ENCODE measurements around the gene IQCN. TPM values are rescaled to one million over a fixed set of nuclear protein-coding genes. Genes with fewer than 3 reads are reported as not detected.
A peak's percentile ranks its signal among the peaks of the same experiment; 100 is the strongest.

Gene IQCN
- total RNA-seq, 4 donors from 2014 or later: 0.23 to 3.1 (median 0.96) TPM

- no peak overlapping the region for H3K4me3 ChIP-seq
- peaks cover 12 to 76% (median 14%) of the 10 kb centered on the region in 4 donors for H3K27me3 ChIP-seq
- TF ChIP-seq POLR2A (IDR thresholded peaks at IDR 0.05): no peak
- TF ChIP-seq CTCF (IDR thresholded peaks at IDR 0.05): no peak
- H3K4me1 ChIP-seq: peaks cover 10 to 39% (median 21%) of the 10 kb centered on the region in 3 donors
- WGBS, 2 donors: 71 to 78% methylated on average over 11 to 14 of the region's 18 CpGs
- no peak for DNase-seq
- no peak overlapping the region for H3K27ac ChIP-seq
- no peaks in the 10 kb centered on the region for H3K36me3 ChIP-seq
- no peaks in the 10 kb centered on the region for H3K9me3 ChIP-seq
- intact Hi-C loops (cut with DNase I): no loop called here
These were observed 47.1 kb downstream of the IQCN start for GRCh38 chr19:18226956-18227780.

- Histone ChIP-seq H3K4me1 (peaks cover 10 to 33% (median 23%) of the 10 kb centered on the region in 3 donors), H3K4me3 (peak within 1 kb of the TSS in 2 of 4 donors; percentile 33 to 65), H3K27ac (peak within 1 kb of the TSS in 3 of 4 donors; percentile 44 to 68 (median 67)), H3K9me3 (no peaks in the 10 kb centered on the region), H3K36me3 (no peaks in the 10 kb centered on the region), H3K27me3 (peaks cover 11 to 76% (median 13%) of the 10 kb centered on the region in 4 donors)
- no peak for DNase-seq
- intact Hi-C loops (cut with DNase I): no loop called here
- 9 to 11% methylated on average over 19 to 20 of the region's 51 CpGs for WGBS, 2 donors
- TF ChIP-seq CTCF (IDR thresholded peaks at IDR 0.05) (no peak), POLR2A (IDR thresholded peaks at IDR 0.05) (no peak)
These were observed 48.4 kb downstream of the IQCN start, which contains the start of gene PDE4C for GRCh38 chr19:18225702-18226468. Gene PDE4C (minus strand): TSS chr19:18226438. CDS start chr19:18226415, 23 bp downstream.

GRCh38 chr19:18225355-18225701, 48.9 kb downstream of the IQCN start:
- Histone ChIP-seq H3K4me1 (peaks cover 10 to 38% (median 24%) of the 10 kb centered on the region in 3 donors), H3K9me3 (no peaks in the 10 kb centered on the region), H3K36me3 (no peaks in the 10 kb centered on the region), H3K27me3 (peaks cover 11 to 76% (median 13%) of the 10 kb centered on the region in 4 donors), H3K4me3 (peak overlapping the region in 2 of 4 donors; percentile 33 to 65), H3K27ac (peak overlapping the region in 3 of 4 donors; percentile 44 to 68 (median 67))
- no peak for DNase-seq
- intact Hi-C loops (cut with DNase I): no loop called here
- TF ChIP-seq POLR2A (IDR thresholded peaks at IDR 0.05) (no peak), CTCF (IDR thresholded peaks at IDR 0.05) (no peak)
- 25 to 40% methylated on average over 3 to 6 of the region's 16 CpGs for WGBS, 2 donors

GRCh38 chr19:18224525-18225354, 49.5 kb downstream of the IQCN start:
- TF ChIP-seq POLR2A (IDR thresholded peaks at IDR 0.05) (no peak), CTCF (IDR thresholded peaks at IDR 0.05) (no peak)
- intact Hi-C loops (cut with DNase I): no loop called here
- no peaks in the 10 kb centered on the region for H3K9me3 ChIP-seq
- peak overlapping the region in 3 of 4 donors; percentile 44 to 68 (median 67) for H3K27ac ChIP-seq
- H3K36me3 ChIP-seq: no peaks in the 10 kb centered on the region
- H3K4me3 ChIP-seq: peak overlapping the region; percentile 21 to 65 (median 36)
- H3K4me1 ChIP-seq: peaks cover 10 to 38% (median 24%) of the 10 kb centered on the region in 3 donors
- H3K27me3 ChIP-seq: peaks cover 11 to 74% (median 13%) of the 10 kb centered on the region in 4 donors
- WGBS, 2 donors: 3 to 10% methylated on average over 9 to 12 of the region's 81 CpGs
- peak; percentile 70 for DNase-seq

Measured in esophagus squamous epithelium (tissue), 5 donors.